ENCODE measurements around the gene CCDC92.
A peak's percentile ranks its signal among the peaks of the same experiment; 100 is the strongest.
"Not testable (repeated sequence)": the region's sequence is repeated elsewhere in the genome, so short reads cannot be mapped to it uniquely, and the experiment has no call there.

CCDC92 gene

GRCh38 chr12:123936956-123937706, 35.5 kb downstream of the CCDC92 start:
- no peak for DNase-seq (ENCODE audit: low read depth in 2 of 2)

GRCh38 chr12:123936471-123936870, 36.2 kb downstream of the CCDC92 start:
- no peak for DNase-seq (ENCODE audit: low read depth in 2 of 2)

GRCh38 chr12:123935956-123936355, 36.7 kb downstream of the CCDC92 start:
- DNase-seq (ENCODE audit: low read depth in 2 of 2): no peak

GRCh38 chr12:123934829-123935228, 37.8 kb downstream of the CCDC92 start:
- no peak for DNase-seq (ENCODE audit: low read depth in 2 of 2)

GRCh38 chr12:123934016-123934620, 38.5 kb downstream of the CCDC92 start:
- no peak for DNase-seq (ENCODE audit: low read depth in 2 of 2)

GRCh38 chr12:123933214-123933613, 39.4 kb downstream of the CCDC92 start:
- no peak for DNase-seq (ENCODE audit: low read depth in 2 of 2)

GRCh38 chr12:123931686-123932321, 40.8 kb downstream of the CCDC92 start:
- no peak for DNase-seq (ENCODE audit: low read depth in 2 of 2)

GRCh38 chr12:123929946-123930583, 42.6 kb downstream of the CCDC92 start:
- no peak for DNase-seq (ENCODE audit: low read depth in 2 of 2)

GRCh38 chr12:123928897-123929296, 43.7 kb downstream of the CCDC92 start:
- no peak for DNase-seq (ENCODE audit: low read depth in 2 of 2)

- no peak for DNase-seq (ENCODE audit: low read depth in 2 of 2)
Measured at GRCh38 chr12:123928274-123928865, 44.3 kb downstream of the CCDC92 start.

GRCh38 chr12:123924539-123924938, 48.1 kb downstream of the CCDC92 start:
- no peak for DNase-seq (ENCODE audit: low read depth in 2 of 2)

- DNase-seq (ENCODE audit: low read depth in 2 of 2): no peak
Measured at GRCh38 chr12:123923927-123924326, 48.7 kb downstream of the CCDC92 start.

GRCh38 chr12:123923038-123923437, 49.6 kb downstream of the CCDC92 start:
- DNase-seq (ENCODE audit: low read depth in 2 of 2): no peak

GRCh38 chr12:123919980-123920360, 52.7 kb downstream of the CCDC92 start:
- no peak for DNase-seq (ENCODE audit: low read depth in 2 of 2)

- no peak for DNase-seq (ENCODE audit: low read depth in 2 of 2)
Measured at GRCh38 chr12:123917337-123917850, 55.2 kb downstream of the CCDC92 start.

- DNase-seq (ENCODE audit: low read depth in 2 of 2): peak in 1 of 2 donors; percentile 19
Measured at GRCh38 chr12:123916729-123917128, 55.9 kb downstream of the CCDC92 start.

- DNase-seq (ENCODE audit: low read depth in 2 of 2): no peak
Measured at GRCh38 chr12:123914726-123915333, 57.8 kb downstream of the CCDC92 start.

GRCh38 chr12:123912415-123913380, 59.9 kb downstream of the CCDC92 start:
- DNase-seq (ENCODE audit: low read depth in 2 of 2): no peak

GRCh38 chr12:123911672-123912409, 60.8 kb downstream of the CCDC92 start:
- DNase-seq (ENCODE audit: low read depth in 2 of 2): not testable (repeated sequence)
